GM12865 (cell line): ENCODE measurements around the gene PTPRE.

Source experiments
- DNase-seq: peaks from one replicate; pipeline ENCODE4 v3.0.0; 2010; ENCODE audit warnings: low read depth
- H3K4me3 ChIP-seq: 2 replicates; pipeline ENCODE4 v1.5.1; 2011; ENCODE audit warnings: mild to moderate bottlenecking, low read depth, low read length, control low read depth
- TF ChIP-seq, protein P1 (sequence below): IDR thresholded peaks from 2 replicates; pipeline ENCODE4 v1.5.1; 2011; ENCODE audit warnings: low read length, control low read depth, low read depth, inconsistent platforms; ENCODE audit not compliant: insufficient read depth; ENCODE audit errors: missing control alignments

PTPRE gene

DNA sequence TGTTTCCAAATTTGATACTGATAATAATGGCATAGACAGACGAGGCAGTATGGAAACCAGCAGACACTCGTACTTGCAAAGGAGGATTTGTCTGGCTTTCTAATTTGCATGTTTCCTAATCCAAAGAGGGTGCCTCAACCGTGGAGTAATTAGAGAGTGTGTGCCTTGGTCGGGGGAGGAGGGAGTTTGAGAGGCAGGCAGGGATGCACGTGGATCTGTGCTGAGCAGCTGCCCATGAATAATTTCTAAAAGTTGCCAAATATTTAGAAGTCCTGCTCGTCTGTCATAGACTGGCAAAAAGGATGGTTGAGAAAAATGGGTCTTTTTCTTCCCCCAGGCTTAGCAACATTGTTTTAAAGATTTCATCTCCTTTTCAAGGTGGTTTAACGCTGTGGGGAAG lies 69.4 kb downstream of the PTPRE start:
- TF ChIP-seq, protein P1, sequence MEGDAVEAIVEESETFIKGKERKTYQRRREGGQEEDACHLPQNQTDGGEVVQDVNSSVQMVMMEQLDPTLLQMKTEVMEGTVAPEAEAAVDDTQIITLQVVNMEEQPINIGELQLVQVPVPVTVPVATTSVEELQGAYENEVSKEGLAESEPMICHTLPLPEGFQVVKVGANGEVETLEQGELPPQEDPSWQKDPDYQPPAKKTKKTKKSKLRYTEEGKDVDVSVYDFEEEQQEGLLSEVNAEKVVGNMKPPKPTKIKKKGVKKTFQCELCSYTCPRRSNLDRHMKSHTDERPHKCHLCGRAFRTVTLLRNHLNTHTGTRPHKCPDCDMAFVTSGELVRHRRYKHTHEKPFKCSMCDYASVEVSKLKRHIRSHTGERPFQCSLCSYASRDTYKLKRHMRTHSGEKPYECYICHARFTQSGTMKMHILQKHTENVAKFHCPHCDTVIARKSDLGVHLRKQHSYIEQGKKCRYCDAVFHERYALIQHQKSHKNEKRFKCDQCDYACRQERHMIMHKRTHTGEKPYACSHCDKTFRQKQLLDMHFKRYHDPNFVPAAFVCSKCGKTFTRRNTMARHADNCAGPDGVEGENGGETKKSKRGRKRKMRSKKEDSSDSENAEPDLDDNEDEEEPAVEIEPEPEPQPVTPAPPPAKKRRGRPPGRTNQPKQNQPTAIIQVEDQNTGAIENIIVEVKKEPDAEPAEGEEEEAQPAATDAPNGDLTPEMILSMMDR, result no peak
- no peak overlapping the region for H3K4me3 ChIP-seq
- DNase-seq, result no peak

DNA sequence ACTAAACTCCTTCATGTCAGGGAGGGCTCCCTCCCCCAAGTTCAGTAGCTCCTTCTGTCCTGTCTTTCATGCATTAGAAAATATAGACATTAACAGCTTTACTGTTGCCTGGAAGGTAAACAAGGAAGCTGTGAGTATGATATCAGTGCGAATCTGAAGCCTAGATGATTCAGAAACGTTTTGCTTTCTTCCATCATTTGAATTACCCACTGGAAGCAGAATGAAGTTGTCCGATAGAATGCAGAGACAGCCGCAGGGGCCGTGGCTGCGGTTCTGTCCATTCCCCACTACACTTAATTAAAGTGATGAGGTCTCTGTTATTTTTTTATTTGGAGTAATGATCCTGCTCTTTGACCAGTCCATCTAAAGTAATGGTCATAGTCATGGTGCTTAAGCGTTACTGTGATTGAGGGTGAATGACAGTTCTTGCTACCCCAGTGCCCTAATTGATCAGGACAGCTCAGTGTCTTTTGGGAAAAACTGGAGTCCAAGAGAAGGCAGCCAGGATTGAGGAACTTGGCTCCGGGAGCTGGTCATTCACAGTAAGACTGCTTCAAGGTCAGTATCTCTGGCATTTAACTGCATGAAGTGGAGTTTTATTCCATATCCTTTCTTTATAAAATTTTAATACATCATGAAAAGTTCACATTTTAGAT lies 69.9 kb downstream of the PTPRE start:
- H3K4me3 ChIP-seq, result no peak overlapping the region
- TF ChIP-seq, protein P1, result no peak
- no peak for DNase-seq

DNA sequence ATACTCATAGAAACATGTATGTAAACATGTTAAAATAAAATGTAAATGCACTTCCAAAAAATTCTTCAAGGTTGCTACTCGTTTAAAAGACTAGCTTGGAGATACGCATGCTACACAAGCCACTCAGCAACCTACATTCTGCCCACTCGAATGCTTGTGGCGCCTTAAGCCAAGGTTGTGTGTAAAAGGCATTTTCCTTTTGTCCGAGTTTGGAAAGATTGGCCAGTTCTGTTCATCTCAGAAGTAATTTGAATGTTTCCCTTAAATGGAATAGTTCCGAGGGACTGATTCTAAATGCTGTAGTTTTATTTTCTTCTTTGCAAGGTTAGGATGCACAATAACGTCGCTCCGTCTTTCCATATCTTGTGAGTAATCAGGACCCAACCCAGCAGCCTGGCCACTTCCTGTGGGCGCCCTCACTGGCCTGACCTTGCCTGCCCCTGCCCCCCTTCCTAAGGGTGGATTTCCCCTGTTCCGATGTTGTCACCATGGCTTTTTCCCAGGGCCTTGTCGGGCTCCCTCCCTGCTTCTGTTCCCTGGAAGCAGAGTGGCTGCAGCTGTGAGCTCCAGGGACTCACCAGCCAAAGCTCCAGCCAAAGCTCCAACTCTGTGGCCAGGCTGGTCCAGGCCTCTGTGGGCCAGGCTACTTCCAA lies 70.6 kb downstream of the PTPRE start:
- no peak for DNase-seq
- TF ChIP-seq, protein P1, result no peak
- no peak overlapping the region for H3K4me3 ChIP-seq

DNA sequence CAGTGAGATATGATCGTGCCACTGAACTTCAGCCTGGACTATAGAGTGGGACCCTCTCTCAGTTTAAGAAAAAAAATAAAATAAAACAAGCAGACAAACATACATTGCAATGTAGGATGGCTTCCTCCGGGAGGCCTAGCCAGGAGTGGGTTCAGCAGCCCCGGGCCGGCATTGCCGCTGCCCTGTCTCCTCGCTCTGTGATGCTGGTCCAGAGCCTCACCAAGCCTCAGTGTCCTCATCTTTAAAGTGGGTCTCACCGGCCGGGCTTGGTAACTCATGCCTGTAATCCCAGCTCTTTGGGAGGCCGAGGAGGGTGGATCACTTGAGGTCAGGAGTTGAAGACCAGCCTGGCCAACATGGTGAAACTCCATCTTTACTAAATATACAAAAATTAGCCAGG lies 71.6 kb downstream of the PTPRE start:
- TF ChIP-seq, protein P1, result no peak
- DNase-seq, result no peak
- no peak overlapping the region for H3K4me3 ChIP-seq

DNA sequence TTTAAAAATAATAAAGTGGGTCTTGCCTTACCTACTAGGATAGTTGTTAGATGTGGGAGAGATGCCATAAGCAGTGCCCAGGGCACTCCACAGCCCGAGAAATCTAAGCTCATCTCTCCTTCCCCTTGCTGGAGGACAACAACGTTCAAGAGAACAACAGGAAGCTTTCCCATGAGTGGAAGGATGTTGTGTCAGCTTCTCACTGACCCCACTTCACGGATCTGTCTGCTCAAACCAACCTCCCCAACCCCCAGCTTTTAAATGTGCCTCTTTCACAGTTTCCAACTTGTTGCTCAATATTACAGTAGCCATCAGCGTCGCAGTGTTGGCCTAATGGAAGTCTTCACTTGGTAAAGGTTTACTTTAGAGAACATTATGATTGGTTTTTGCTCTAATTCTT lies 72.1 kb downstream of the PTPRE start:
- H3K4me3 ChIP-seq, result no peak overlapping the region
- DNase-seq, result no peak
- TF ChIP-seq, protein P1, result no peak

DNA sequence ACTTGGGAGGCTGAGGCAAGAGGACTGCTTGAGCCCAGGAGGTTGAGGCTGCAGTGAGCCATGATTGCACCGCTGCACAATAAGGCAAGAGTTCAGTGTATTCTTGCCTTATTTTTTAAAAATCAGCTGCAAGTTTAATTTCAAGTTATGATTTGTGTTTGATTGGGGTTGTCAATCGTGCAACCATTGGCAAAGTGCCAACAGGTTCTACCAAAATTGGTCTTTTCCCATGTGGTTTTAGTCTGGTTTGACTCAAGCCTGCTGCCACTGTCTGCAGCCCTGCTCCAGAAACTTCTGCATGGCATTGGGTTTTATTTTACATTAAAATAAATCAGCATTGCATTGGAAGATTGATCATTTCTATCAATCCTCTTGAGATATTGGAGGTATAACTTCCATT lies 72.7 kb downstream of the PTPRE start:
- no peak for DNase-seq
- H3K4me3 ChIP-seq, result no peak overlapping the region
- TF ChIP-seq, protein P1, result no peak

DNA sequence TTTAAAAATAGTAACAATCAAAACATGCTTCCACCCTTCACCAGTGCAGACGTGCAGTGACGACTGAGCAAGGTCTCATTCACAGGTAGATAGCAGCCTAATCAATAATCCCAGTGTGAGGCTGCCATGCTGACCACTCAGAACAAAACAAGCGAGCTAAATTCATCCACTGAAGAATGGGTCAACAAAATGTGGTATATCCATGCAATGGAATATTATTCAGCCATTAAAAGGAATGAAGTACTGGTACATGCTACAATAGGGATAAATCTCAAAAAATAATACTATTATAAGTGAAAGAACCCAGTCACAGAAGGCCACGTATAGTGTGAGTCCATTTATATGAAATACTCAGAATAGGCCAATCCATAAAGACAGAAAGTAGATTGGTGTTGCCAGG lies 74.0 kb downstream of the PTPRE start:
- TF ChIP-seq, protein P1, result no peak
- no peak overlapping the region for H3K4me3 ChIP-seq
- DNase-seq, result no peak
